Measurements from ENCODE around the gene QTRT2. TPM values are rescaled to one million over a fixed set of nuclear protein-coding genes. Genes with fewer than 3 reads are reported as not detected.

The QTRT2 gene
- total and polyA plus RNA-seq, 2 of the 8 experiments (the other 6 are each of a cell fraction or from before 2014, with no cell fraction given) = 13.3 to 54.5 TPM

GRCh38 chr3:114128826-114129225, 72.3 kb downstream of the QTRT2 start:
- Histone ChIP-seq H2BK15ac (ENCODE audit: low read length) (no peak overlapping the region), H3K79me1 (ENCODE audit: low read depth, low read length) (no peaks in the 10 kb centered on the region), H4K20me1 (replicated peaks in 1 of 2; ENCODE audit: control insufficient read depth in 1 of 2, insufficient read depth in 2 of 2, low read length in 2 of 2) (no peaks in the 10 kb centered on the region), H2BK5ac (ENCODE audit: low read depth, low read length) (no peak overlapping the region), H3K23me2 (ENCODE audit: low read depth, low read length) (no peaks in the 10 kb centered on the region), H3K4me2 (ENCODE audit: insufficient read depth in 1 of 2, low read depth in 2 of 2, low read length in 2 of 2) (no peak overlapping the region), H2AFZ (ENCODE audit: low read length) (no peak overlapping the region), H2BK20ac (ENCODE audit: low read length) (no peak overlapping the region), H3K9ac (replicated peaks in 1 of 4; ENCODE audit: extremely low read depth in 1 of 4, low read depth in 3 of 4, low read length in 3 of 4) (no peak overlapping the region), H3K4ac (replicated peaks; ENCODE audit: insufficient read length, low read depth, low read length) (no peak overlapping the region), H3K36me3 (ENCODE audit: control insufficient read depth in 2 of 4, insufficient read depth in 4 of 4, low read length in 3 of 4) (no peaks in the 10 kb centered on the region), H3K4me3 (ENCODE audit: extremely low read depth in 1 of 4, insufficient read depth in 2 of 4, low read depth in 3 of 4, low read length in 4 of 4) (no peak overlapping the region), H3K9me3 (ENCODE audit: insufficient read depth in 2 of 2, low read depth in 1 of 2, low read length in 1 of 2) (no peaks in the 10 kb centered on the region), H2BK12ac (ENCODE audit: low read depth, low read length) (no peak overlapping the region), H3K23ac (ENCODE audit: insufficient read length) (no peak overlapping the region), H3K56ac (replicated peaks; ENCODE audit: insufficient read length, low read depth, low read length) (no peak overlapping the region), H3K14ac (ENCODE audit: insufficient read length) (no peak overlapping the region), H3K27ac (ENCODE audit: low read depth, low read length) (no peak overlapping the region), H3K18ac (ENCODE audit: extremely low read depth, low read length) (no peak overlapping the region), H4K8ac (ENCODE audit: extremely low read depth, insufficient read depth, low read length) (no peak overlapping the region), H4K5ac (ENCODE audit: insufficient read length, low read depth, low read length) (no peak overlapping the region), H2AK5ac (ENCODE audit: low read depth, low read length) (no peak overlapping the region), H3K79me2 (ENCODE audit: control insufficient read depth in 1 of 2, insufficient read depth in 2 of 2, low read length in 2 of 2) (no peaks in the 10 kb centered on the region), H3K4me1 (replicated peaks in 1 of 4; ENCODE audit: control insufficient read depth in 3 of 4, insufficient read depth in 4 of 4, low read length in 3 of 4) (no peaks in the 10 kb centered on the region), H3K27me3 (replicated peaks in 1 of 4; ENCODE audit: control insufficient read depth in 3 of 4, extremely low read depth in 1 of 4, insufficient read depth in 3 of 4, low read length in 3 of 4) (no peaks in the 10 kb centered on the region), H2BK120ac (replicated peaks; ENCODE audit: low read depth, low read length) (no peak overlapping the region), H4K91ac (replicated peaks; ENCODE audit: insufficient read length, low read length) (no peak overlapping the region)
- FAIRE-seq = no peak
- WGBS, 2 experiments (ENCODE audit: extremely low coverage in 1 of 2, insufficient coverage in 1 of 2, insufficient read length in 1 of 2, insufficient replicate concordance in 2 of 2, low coverage in 1 of 2, low lambda C conversion rate in 2 of 2, missing lambda C conversion rate in 1 of 2) = 91% methylated on average over 8 of the region's 8 CpGs; no CpG with 5 or more reads in 1 of the 2 experiments
- no peak for DNase-seq (ENCODE audit: low read depth in 1 of 2, low spot score in 2 of 2)
- POLR2A ChIA-PET (ENCODE audit: partially characterized antibody) = no interaction called here
- CTCF ChIA-PET (ENCODE audit: partially characterized antibody) = interaction anchor here (0.6 to 0.8 kb wide), 4 partner anchors 30 to 1005 kb away, joined by 3 read pairs; no protein-coding TSS in a partner anchor
- TF ChIP-seq PHF8 (conservative IDR thresholded peaks at IDR 0.05; ENCODE audit: low read depth, low read length) (no peak), ASH2L (IDR thresholded peaks at IDR 0.05; ENCODE audit: low read length) (no peak), HDAC2 (IDR thresholded peaks at IDR 0.05; ENCODE audit: borderline replicate concordance in 1 of 2, low read depth in 2 of 2, low read length in 2 of 2) (no peak), EP300 (IDR thresholded peaks at IDR 0.05; ENCODE audit: borderline replicate concordance in 1 of 2, low read depth in 2 of 2, low read length in 2 of 2) (no peak), KDM4A (IDR thresholded peaks at IDR 0.05; ENCODE audit: low read depth, low read length, severe bottlenecking) (no peak), SP4 (IDR thresholded peaks at IDR 0.05; ENCODE audit: low read length) (no peak), NRF1 (IDR thresholded peaks at IDR 0.05; ENCODE audit: low read depth, low read length) (no peak), TAF1 (IDR thresholded peaks at IDR 0.05; ENCODE audit: low read depth, low read length) (no peak), YY1 (IDR thresholded peaks at IDR 0.05; ENCODE audit: low read depth, low read length) (no peak)
- TF ChIP-seq, protein P1, sequence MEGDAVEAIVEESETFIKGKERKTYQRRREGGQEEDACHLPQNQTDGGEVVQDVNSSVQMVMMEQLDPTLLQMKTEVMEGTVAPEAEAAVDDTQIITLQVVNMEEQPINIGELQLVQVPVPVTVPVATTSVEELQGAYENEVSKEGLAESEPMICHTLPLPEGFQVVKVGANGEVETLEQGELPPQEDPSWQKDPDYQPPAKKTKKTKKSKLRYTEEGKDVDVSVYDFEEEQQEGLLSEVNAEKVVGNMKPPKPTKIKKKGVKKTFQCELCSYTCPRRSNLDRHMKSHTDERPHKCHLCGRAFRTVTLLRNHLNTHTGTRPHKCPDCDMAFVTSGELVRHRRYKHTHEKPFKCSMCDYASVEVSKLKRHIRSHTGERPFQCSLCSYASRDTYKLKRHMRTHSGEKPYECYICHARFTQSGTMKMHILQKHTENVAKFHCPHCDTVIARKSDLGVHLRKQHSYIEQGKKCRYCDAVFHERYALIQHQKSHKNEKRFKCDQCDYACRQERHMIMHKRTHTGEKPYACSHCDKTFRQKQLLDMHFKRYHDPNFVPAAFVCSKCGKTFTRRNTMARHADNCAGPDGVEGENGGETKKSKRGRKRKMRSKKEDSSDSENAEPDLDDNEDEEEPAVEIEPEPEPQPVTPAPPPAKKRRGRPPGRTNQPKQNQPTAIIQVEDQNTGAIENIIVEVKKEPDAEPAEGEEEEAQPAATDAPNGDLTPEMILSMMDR (IDR thresholded peaks at IDR 0.05; ENCODE audit: control extremely low read depth in 1 of 3, insufficient read depth in 1 of 3, low read depth in 1 of 3, low read length in 3 of 3) = no peak
- TF ChIP-seq, protein P2, sequence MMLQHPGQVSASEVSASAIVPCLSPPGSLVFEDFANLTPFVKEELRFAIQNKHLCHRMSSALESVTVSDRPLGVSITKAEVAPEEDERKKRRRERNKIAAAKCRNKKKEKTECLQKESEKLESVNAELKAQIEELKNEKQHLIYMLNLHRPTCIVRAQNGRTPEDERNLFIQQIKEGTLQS (IDR thresholded peaks at IDR 0.05; ENCODE audit: insufficient read depth, low read depth, low read length) = no peak

Data from H1 (cell line).